HL-60/S4 (cell line): ENCODE data around the gene ZSWIM3.
"Not testable (repeated sequence)": the region's sequence is repeated elsewhere in the genome, so short reads cannot be mapped to it uniquely, and the experiment has no call there.

ENCODE experiments used
- in situ Hi-C: fragments of 300-500 bp; cut with MboI; formaldehyde crosslinking; loops from 2 replicates; pipeline ENCODE4 v1.14.3; 2022; ENCODE audit warnings: low sequenced_read_pairs

Gene ZSWIM3

GRCh38 chr20:45859916-45860315 is 2.5 kb downstream of the ZSWIM3 start:
- in situ Hi-C loops = no loop called here

DNA sequence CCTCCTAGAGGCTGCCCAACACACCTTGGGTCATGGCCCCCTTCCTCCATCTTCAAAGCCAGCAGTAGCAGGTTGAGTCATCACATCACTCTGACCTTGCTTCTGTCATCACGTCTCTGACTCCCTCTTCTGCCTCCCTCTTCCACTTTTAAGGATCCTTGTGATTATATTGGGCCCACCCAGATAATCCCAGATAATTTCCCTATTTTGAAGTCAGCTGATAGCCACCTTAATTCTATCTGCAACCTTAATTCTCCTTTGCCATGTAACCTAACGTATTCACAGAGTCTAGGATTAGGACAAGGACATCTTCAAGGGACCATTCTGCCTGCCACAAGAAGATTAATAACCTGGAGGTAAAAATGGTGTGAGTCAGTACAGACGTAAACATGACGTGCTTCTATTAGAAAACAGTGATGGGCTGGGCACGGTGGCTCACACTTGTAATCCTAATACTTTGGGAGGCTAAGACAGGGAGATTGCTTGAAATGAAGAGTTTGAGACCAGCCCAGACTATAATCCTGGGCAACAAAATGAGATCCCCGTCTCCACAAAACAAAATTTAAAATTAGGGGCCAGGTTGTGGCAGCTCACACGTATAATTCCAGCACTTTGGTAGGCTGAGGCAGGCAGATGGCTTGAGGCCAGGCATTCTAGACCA is 3.3 kb downstream of the ZSWIM3 start:
- in situ Hi-C loops = no loop called here

DNA sequence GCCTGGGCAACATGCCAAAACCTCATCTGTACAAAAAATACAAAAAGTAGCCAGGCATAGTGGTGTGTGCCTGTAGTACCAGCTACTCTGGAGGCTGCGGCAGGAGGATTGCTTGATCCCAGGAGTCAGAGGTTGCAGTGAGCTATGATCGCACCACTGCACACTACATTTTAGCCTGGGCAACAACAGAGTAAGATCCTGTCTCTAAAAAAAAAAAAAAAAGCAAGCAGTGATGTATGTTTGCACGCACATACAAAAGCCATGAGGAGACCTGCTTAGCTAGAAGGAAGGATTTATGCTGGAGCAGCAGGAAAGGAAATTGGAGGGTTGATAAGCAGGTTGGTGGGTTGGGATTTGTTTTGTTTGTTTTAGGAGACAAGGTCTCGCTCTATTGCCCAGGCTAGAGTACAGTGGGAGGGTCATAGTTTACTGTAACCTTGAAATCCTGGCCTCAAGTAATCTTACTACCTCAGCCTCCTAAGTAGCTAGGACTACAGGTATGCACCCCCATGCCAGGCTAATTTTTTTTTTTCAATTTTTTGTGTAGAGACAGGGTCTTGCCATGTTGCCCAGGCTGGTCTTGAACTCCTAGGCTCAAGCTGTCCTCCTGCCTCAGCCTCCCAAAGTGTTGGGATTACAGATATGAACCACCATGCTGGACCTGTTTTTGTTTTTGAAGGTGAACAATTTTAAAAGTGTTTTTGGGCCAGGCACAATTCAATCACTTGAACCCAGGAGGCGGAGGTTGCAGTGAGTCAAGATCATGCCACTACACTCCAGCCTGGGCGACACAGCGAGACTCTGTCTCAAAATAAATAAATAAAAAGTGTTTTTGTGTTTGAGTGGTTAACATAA is 4.0 kb downstream of the ZSWIM3 start:
- in situ Hi-C loops = no loop called here

- in situ Hi-C loops = no loop called here
Observed at GRCh38 chr20:45863543-45864470, 6.4 kb downstream of the ZSWIM3 start.

DNA sequence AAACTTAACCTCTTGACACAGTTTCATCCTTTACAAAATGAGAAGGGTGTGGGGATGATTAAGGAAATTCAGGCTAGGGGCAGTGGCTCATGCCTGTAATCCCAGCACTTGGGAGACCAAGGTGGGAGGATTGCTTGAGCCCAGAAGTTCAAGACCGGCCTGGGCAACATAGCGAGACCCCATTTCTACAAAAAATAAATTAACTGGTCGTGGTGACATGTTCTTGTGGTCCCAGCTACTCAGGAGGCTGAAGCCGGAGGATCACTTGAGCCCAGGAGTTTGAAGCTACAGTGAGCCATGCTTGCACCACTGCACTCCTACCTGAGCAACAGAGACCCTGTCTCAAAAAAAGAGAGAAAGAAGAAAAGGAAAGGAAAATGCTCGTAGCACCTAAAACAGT is 9.0 kb downstream of the ZSWIM3 start:
- in situ Hi-C loops = no loop called here

DNA sequence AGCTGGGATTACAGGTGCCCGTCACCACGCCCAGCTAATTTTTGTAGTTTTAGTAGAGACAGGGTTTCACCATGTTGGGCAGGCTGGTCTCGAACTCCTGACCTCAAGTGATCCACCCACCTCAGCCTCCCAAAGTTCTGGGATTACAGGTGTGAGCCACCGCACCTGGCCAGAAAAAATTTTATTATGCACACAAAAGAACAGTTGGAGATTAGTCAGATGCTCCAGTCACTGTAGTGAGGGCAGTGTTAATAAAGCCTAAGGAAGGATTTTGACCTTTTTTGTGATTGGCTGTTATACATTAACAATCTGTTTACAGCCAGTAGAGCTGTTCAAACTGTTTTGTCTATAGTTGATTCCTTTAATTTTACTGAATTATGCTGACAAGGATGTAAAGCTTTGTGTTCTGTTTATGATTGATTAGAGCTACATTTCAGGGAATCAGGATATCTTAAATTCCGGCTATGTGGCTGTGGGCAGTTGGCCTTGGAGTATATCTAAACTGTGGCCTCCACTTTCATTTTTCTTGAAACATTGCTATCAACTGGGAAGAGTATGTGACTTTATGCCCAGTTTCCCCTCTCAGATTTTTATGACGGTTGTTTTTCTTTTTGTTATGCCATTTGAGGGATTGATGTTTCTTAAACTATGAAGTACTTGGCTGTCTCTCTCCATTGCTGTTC is 9.9 kb downstream of the ZSWIM3 start:
- in situ Hi-C loops = no loop called here

DNA sequence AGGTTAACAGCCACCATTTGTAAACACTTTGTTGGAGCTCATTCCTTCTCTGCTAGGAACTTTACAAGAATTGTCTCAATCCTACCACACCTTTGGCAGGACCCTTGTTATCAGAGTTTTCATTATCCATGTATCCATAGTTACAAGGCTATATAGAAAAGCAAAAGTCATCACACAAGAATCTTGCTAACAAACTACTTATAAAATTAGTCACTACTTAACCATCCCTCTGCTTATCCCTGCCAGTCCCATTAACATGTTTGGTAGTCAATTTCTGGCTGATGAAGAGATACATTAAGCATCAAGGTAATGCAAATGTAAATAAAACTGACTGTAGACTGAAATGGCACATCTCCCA is 10.4 kb downstream of the ZSWIM3 start:
- in situ Hi-C loops = no loop called here

- in situ Hi-C loops = no loop called here
Observed at GRCh38 chr20:45872626-45873025, 15.2 kb downstream of the ZSWIM3 start.

DNA sequence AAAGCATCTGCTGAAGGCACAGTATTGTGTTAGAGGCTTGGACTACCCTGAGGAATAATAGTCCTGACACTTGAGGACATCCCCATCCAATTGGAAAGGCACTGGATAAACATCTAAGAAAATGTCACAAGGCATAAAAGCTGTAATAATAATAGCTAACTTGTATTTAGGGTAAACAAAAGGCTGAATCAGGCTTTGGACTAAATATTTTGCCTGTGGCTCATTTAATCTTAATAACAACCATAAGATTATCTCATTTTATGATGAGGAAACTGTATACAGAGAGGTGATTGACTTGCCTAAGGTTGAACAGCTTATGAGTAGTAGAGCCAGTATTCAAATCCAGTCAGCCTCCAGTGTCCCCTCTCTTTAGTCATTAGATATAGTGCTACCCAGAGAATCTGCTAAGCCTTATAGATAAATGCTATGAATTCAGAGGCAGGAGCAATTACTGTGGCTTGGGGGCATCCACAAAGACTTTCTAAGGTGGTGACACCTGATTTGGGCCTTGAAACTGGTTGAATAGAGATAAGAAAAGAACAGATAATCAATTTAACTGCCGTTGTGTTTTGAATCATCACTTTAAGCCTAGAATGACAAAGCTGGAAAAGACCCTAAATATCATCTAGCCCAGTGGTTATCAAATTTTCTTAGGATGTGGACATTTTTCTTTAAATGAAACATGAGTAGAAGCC is 16.1 kb downstream of the ZSWIM3 start:
- in situ Hi-C loops = no loop called here

- in situ Hi-C loops = not testable (repeated sequence)
Observed at GRCh38 chr20:45874104-45874481, 16.7 kb downstream of the ZSWIM3 start.

- in situ Hi-C loops = no loop called here
Observed at GRCh38 chr20:45874576-45874975, 17.2 kb downstream of the ZSWIM3 start.

DNA sequence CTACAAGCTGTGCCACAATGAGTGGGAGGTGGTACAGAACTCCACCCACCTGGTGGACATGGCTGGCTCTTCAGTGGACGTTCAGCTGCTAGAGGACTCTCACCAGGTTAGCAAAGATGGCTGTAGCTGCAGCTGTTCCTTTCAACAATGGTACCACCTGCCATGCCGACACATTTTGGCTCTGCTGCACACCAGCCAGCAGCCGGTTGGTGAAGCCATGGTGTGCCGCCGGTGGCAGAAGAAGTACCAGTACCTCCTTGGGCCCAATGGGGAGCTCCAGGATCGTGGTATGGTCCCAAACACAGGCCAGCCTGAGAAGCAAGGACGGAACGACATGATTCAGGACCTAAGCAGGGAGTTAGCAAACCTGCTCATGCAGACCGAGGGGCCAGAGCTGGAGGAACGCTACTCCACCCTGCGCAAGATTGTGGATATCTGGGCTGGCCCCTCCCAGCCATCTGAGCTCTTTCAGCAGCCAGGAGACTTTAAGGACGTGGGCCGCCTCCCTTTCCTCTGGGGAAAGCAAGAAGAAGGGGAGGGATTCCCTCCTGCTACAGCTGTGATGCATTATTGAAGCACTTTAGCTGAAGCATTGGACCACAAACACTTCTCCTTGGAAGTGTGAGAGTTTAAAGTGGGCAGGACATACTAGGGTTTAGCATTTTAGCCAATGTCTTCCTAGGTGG is 20.8 kb downstream of the ZSWIM3 start:
- in situ Hi-C loops = no loop called here

DNA sequence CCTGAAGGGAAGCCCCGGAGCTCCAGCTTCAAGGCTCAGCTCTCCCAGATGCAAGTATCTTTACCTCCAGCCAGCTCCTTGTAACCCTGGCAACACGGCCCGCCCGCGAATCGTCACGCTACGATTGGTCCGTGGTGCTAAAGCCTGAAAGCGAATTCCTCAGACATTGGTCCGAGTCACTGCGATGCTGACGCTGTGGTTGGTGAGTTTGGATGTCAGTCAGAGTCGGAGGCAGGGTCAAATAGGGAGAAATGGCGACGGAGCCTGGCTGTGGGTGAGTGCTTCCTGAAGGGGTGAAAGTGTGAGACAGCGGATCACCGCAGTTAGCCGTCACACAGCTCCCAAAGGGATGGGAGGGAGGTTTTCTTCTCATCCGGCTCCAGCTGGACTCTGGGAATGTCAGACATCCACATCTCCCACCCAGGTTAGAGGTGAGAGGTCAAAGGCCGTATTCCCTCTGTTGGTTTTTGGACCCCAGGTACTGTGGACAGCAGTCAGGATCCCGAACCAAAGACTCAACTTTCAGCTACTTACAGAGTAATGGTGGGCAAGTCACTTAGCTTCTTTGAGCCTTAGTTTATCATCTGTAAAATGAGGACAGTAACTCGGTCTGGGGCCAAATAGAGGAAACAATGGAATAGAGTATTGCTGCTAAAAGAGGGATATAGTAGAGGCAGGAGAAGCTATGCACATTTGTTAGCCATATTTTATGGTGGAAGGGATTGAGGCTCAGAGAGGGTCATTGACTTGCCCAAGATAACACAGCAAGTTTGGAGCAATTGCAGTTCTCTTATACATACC is 23.8 kb downstream of the ZSWIM3 start, which contains the start of gene ZSWIM1:
TSS of gene ZSWIM1 (plus strand) at position 240 of the 801 bp plus-strand sequence. CDS start 1,366 bp downstream, outside the sequence.
- in situ Hi-C loops = no loop called here

DNA sequence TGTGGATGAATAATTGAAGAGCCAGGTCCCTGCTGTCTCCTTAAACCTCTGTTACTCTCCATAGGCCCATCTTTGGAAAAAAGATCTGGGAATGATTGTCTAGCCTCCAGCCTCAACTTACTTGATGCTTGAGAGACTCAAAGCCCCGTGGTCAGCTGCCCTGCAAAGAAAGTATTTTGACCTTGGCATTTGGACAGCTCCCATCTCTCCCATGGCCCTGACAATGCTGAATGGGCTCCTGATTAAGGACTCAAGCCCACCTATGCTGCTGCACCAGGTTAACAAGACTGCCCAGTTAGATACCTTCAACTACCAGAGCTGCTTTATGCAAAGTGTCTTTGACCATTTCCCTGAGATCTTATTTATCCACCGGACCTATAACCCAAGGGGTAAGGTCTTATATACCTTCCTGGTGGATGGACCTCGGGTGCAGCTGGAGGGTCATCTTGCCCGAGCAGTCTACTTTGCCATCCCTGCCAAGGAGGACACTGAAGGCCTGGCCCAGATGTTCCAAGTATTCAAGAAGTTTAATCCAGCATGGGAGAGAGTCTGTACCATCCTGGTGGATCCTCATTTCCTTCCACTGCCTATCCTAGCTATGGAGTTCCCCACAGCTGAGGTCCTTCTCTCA is 25.2 kb downstream of the ZSWIM3 start:
- in situ Hi-C loops = no loop called here

- in situ Hi-C loops = no loop called here
Observed at GRCh38 chr20:45883100-45883469, 25.7 kb downstream of the ZSWIM3 start.

GRCh38 chr20:45886590-45887345 is 29.4 kb downstream of the ZSWIM3 start:
- in situ Hi-C loops = no loop called here

- in situ Hi-C loops = no loop called here
Observed at GRCh38 chr20:45887346-45887715, 29.9 kb downstream of the ZSWIM3 start, which contains the start of gene SPATA25. SPATA25 (minus strand) TSS chr20:45887622; CDS start chr20:45887590, 32 bp downstream.

DNA sequence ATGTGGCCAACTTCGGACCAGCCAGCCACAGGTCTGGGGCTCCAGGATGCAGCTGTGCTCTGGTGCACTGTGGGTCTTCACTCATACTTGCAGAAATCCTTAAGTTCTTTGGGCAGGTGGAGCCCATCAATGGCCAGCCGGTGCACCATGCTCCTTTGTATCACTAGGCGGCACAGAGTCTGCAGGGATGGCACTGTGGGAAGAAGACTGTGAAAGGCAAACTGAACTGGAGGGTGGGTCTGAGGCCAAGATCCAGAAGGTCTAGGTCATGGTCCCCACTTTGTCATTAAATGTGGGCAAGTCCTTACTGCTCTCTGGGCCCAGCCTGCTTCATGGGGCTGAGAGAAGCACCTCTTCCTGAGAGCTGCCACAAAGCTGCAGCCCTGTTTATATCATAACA is 31.3 kb downstream of the ZSWIM3 start:
- in situ Hi-C loops = no loop called here
